ENCODE results near the gene CXCL9.

The CXCL9 gene

GRCh38 chr4:75953509-75953908 is 53.8 kb downstream of the CXCL9 start:
- DNase-seq, result no peak
